A549 (cell line): ENCODE measurements around the gene EIF2S3. TPM values are rescaled to one million over a fixed set of nuclear protein-coding genes. Genes with fewer than 3 reads are reported as not detected.

Experiments
- ATAC-seq, 2 experiments: fragments of 200-7000 bp in 1 of 2; fragments of >200 bp in 1 of 2; cut with Nextera tagmentation in 1 of 2; cut with Tn5 transposase in 1 of 2; 3 replicates each; pipeline versions ENCODE4 v1.8.0 to v1.9.1; 2018 to 2020; ENCODE audit warnings: mild to moderate bottlenecking in 1 of 2, moderate library complexity in 1 of 2
- CTCF ChIA-PET: fragments of 300-600 bp; sonication (Branson Sonifier 250); formaldehyde crosslinking; extraction: SDS; loops from one replicate; lab custom pipeline; 2021; ENCODE audit warnings: antibody characterized with exemption, inconsistent platforms; lab: Yijun Ruan, JAX
- POLR2A ChIA-PET: fragments of 350-600 bp; formaldehyde crosslinking; extraction: SDS; loops from one replicate; lab custom pipeline; 2021; ENCODE audit warnings: antibody characterized with exemption, inconsistent platforms; lab: Yijun Ruan, JAX
- DNase-seq, 2 experiments: peaks; one replicate each; pipeline versions ENCODE4 v3.0.0 to v3.0.0-alpha.2; 2011 to 2016; ENCODE audit warnings: low read depth in 1 of 2, low spot score in 1 of 2
- FAIRE-seq: peaks from 2 replicates; lab custom pipeline; 2011; peaks lifted over from hg19 to GRCh38; lab: Jason Lieb, UNC
- H3K27ac ChIP-seq, 2 experiments: fragments of >200 bp; sonication (Bioruptor Twin); formaldehyde crosslinking; 3 replicates each; pipeline ENCODE4 v1.5.1; 2016 to 2017
- H3K4me1 ChIP-seq: fragments of >200 bp; sonication (Bioruptor Twin); formaldehyde crosslinking; 3 replicates; pipeline ENCODE4 v1.6.1; 2016
- H3K4me2 ChIP-seq: fragments of >200 bp; sonication (Bioruptor Twin); formaldehyde crosslinking; 3 replicates; pipeline ENCODE4 v1.6.1; 2016
- H3K4me3 ChIP-seq: fragments of >200 bp; sonication (Bioruptor Twin); formaldehyde crosslinking; 3 replicates; pipeline ENCODE4 v1.5.1; 2016
- H3K9me3 ChIP-seq: fragments of >200 bp; sonication (Bioruptor Twin); formaldehyde crosslinking; 3 replicates; pipeline ENCODE4 v1.6.1; 2016
- CBX2 ChIP-seq: fragments of 200-600 bp; sonication (generic); IDR thresholded peaks from 2 replicates; pipeline ENCODE4 v1.6.1; 2016; ENCODE audit warnings: low read depth, mild to moderate bottlenecking, borderline replicate concordance
- CBX8 ChIP-seq: fragments of 200-600 bp; sonication (generic); IDR thresholded peaks from 2 replicates; pipeline ENCODE4 v1.6.1; 2016
- CHD2 ChIP-seq: fragments of 150-350 bp; IDR thresholded peaks from 2 replicates; pipeline ENCODE4 v1.6.1; 2014; ENCODE audit warnings: low read length; ENCODE audit not compliant: partially characterized antibody
- ESRRA ChIP-seq: fragments of 150-350 bp; IDR thresholded peaks from 2 replicates; pipeline ENCODE4 v1.6.1; 2014; ENCODE audit warnings: mild to moderate bottlenecking, low read length, borderline replicate concordance
- FOSB ChIP-seq: fragments of 250-450 bp; sonication (Bioruptor Pico); IDR thresholded peaks from 2 replicates; pipeline ENCODE4 v1.5.0; 2020; ENCODE audit warnings: mild to moderate bottlenecking, moderate library complexity
- FOSL2 ChIP-seq, 2 experiments: fragments of 450-650 bp in 1 of 2; fragments of >200 bp in 1 of 2; sonication (Bioruptor Twin) in 1 of 2; formaldehyde crosslinking; IDR thresholded peaks; 2 replicates each; pipeline versions ENCODE4 v1.5.0 to v1.6.1; 2016 to 2020; ENCODE audit warnings: mild to moderate bottlenecking in 1 of 2, moderate library complexity in 1 of 2
- HOXA7 ChIP-seq: fragments of 250-450 bp; sonication (Bioruptor Pico); IDR thresholded peaks from 2 replicates; pipeline ENCODE4 v1.5.0; 2020; ENCODE audit warnings: mild to moderate bottlenecking, moderate library complexity
- HOXB5 ChIP-seq: fragments of 250-450 bp; sonication (Bioruptor Pico); IDR thresholded peaks from 2 replicates; pipeline ENCODE4 v1.5.0; 2020; ENCODE audit warnings: mild to moderate bottlenecking, moderate library complexity
- JUN ChIP-seq, 2 experiments: fragments of >200 bp; sonication (Bioruptor Twin); formaldehyde crosslinking; IDR thresholded peaks; 2 replicates in 1 of 2; 3 replicates in 1 of 2; pipeline ENCODE4 v1.6.1; 2016 to 2017
- KDM1A ChIP-seq: fragments of 200-600 bp; sonication (generic); IDR thresholded peaks from 2 replicates; pipeline ENCODE4 v1.6.1; 2016; ENCODE audit warnings: low read depth, mild to moderate bottlenecking
- MAFK ChIP-seq: fragments of 450-650 bp; IDR thresholded peaks from 2 replicates; pipeline ENCODE4 v1.6.1; 2014; ENCODE audit not compliant: partially characterized antibody
- NR3C1 ChIP-seq: fragments of >200 bp; sonication (Bioruptor Twin); formaldehyde crosslinking; IDR thresholded peaks from 3 replicates; pipeline ENCODE4 v1.6.1; 2017
- POLR2A ChIP-seq: IDR thresholded peaks from 2 replicates; pipeline ENCODE4 v1.6.1; 2012; ENCODE audit warnings: mild to moderate bottlenecking, low read length
- RAD21 ChIP-seq, 2 experiments: fragments of >200 bp in 1 of 2; sonication (Bioruptor Twin) in 1 of 2; formaldehyde crosslinking in 1 of 2; IDR thresholded peaks in 1 of 2; conservative IDR thresholded peaks in 1 of 2; 2 replicates in 1 of 2; 3 replicates in 1 of 2; pipeline ENCODE4 v1.6.1; 2012 to 2018; ENCODE audit warnings: inconsistent platforms in 1 of 2
- RARB ChIP-seq: fragments of 250-450 bp; sonication (Bioruptor Pico); IDR thresholded peaks from 2 replicates; pipeline ENCODE4 v1.8.0; 2021; ENCODE audit warnings: mild to moderate bottlenecking, moderate library complexity
- ZNF302 ChIP-seq: fragments of 250-450 bp; sonication (Bioruptor Pico); IDR thresholded peaks from 2 replicates; pipeline ENCODE4 v1.9.0; 2021; ENCODE audit warnings: inconsistent platforms, mild to moderate bottlenecking, moderate library complexity
- WGBS: methylation state at CpG from one replicate; pipeline ENCODE4 v1.1.6; 2017; ENCODE audit errors: missing lambda C conversion rate; 5-methylcytosine and 5-hydroxymethylcytosine counted together
- polyA plus RNA-seq, 4 experiments: library from polyadenylated mRNA; depleted of rRNA in 3 of 4; stranded (reverse); fragments of >200 nt; fragmentation: RNase III in 1 of 4; extraction: RNeasy Plus Mini Kit Qiagen cat#74134 plus additional on column Dnase treatment in 1 of 4; gene quantifications; 2 replicates in 3 of 4; 3 replicates in 1 of 4; pipeline ENCODE4 v1.2.3, GENCODE V29; 2011 to 2017
- TF ChIP-seq, protein P1 (sequence below): fragments of >200 bp; sonication (Bioruptor Twin); formaldehyde crosslinking; IDR thresholded peaks from 2 replicates; pipeline ENCODE4 v1.6.1; 2016
- TF ChIP-seq, protein P2 (sequence below): fragments of 250-450 bp; sonication (Bioruptor Pico); IDR thresholded peaks from 2 replicates; pipeline ENCODE4 v1.5.0; 2021; ENCODE audit warnings: mild to moderate bottlenecking, moderate library complexity, borderline replicate concordance
- TF ChIP-seq, protein P3 (sequence below): fragments of 150-350 bp; IDR thresholded peaks from 2 replicates; pipeline ENCODE4 v1.6.1; 2014; ENCODE audit warnings: low read depth, mild to moderate bottlenecking, low read length
- TF ChIP-seq, protein P4 (sequence below): fragments of >200 bp; sonication (Bioruptor Twin); formaldehyde crosslinking; IDR thresholded peaks from 3 replicates; pipeline ENCODE4 v1.5.1; 2016

EIF2S3 gene
- polyA plus RNA-seq, 2 of the 4 experiments (the other 2 are of a cell fraction), result 219 to 259 TPM

DNA sequence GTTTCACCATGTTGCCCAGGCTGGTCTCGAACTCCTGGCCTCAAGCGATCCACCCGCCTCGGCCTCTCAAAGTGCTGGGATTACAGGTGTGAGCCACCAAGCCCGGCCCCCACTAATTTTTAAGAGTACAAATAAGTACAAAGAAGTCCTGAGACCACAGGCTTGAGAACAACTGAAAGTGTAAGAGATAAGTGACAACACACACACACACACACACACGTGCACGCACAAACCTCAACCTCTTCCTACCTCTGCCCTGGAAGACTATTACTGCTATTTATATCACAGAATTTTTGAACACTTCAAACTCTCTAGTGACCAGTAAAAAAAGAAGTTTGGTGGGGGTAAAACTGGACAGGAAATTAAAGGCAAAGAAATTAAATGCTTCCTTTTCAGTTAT is 35.3 kb upstream of the EIF2S3 start:
- CTCF ChIA-PET, result interaction anchor here (1.2 kb wide), 1 partner anchor 111 kb away, joined by 3 read pairs; no protein-coding TSS in a partner anchor
- peak; percentile 51 for FAIRE-seq
- no peak for TF ChIP-seq KDM1A
- TF ChIP-seq ESRRA, result no peak
- TF ChIP-seq, protein P1, sequence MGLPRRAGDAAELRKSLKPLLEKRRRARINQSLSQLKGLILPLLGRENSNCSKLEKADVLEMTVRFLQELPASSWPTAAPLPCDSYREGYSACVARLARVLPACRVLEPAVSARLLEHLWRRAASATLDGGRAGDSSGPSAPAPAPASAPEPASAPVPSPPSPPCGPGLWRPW, result no peak
- no peak for TF ChIP-seq RAD21 (conservative IDR thresholded peaks at IDR 0.05 in 1 of 2, IDR thresholded peaks at IDR 0.05 in 1 of 2)
- no peak for TF ChIP-seq JUN (IDR thresholded peaks at IDR 0.05)
- no peak for TF ChIP-seq CBX8
- TF ChIP-seq CHD2, result no peak
- no peak for TF ChIP-seq CBX2
- POLR2A ChIA-PET, result interaction anchor here (1.5 kb wide), 1 partner anchor 34 kb away, joined by 5 read pairs; no protein-coding TSS in a partner anchor
- Histone ChIP-seq H3K9me3 (no peaks in the 10 kb centered on the region), H3K4me1 (peaks cover 43% of the 10 kb centered on the region), H3K27ac (no peak overlapping the region), H3K4me3 (no peak overlapping the region), H3K4me2 (peak overlapping the region; percentile 43; the same call in 2 of the 3 replicates)
- no peak for ATAC-seq
- 97% methylated on average over 7 of the region's 7 CpGs for WGBS
- no peak for DNase-seq

DNA sequence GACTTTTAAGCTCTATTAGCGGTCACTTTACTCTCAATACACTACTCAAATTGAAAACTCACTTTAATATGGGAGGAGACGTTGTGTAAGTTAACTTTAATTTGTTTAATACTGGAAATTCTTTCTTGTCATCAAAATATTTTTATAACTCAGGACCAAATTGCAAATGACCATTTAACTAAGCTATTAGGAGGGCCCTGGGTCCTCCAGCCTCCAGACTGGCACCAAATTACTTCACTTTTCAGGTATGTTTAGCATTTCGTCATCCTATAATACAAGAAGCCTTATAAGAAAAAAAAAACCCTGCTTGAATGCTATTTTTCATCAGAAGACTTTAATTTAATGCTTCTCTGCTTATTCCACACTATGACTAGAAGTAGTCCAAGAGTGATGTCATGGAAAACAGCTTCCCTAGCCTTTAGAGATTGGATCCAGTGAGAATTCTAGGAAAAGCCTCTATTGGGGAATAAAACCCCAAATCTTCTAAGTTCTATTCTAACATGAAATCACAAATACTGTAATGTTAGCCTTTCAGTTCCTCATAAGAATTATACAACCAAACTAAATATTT is 34.4 kb upstream of the EIF2S3 start:
- H3K4me1 ChIP-seq, result peaks cover 33% of the 10 kb centered on the region
- no peaks in the 10 kb centered on the region for H3K9me3 ChIP-seq
- ATAC-seq (no peak), FAIRE-seq (peak; percentile 72), DNase-seq (no peak)
- TF ChIP-seq FOSL2 (IDR thresholded peaks at IDR 0.05) (no peak), FOSL2 (CRISPR knock-in tag; IDR thresholded peaks at IDR 0.05) (no peak), HOXB5 (CRISPR knock-in tag) (no peak), NR3C1 (no peak), ZNF302 (CRISPR knock-in tag) (no peak), HOXA7 (CRISPR knock-in tag) (no peak), RARB (CRISPR knock-in tag) (no peak), KDM1A (no peak), MAFK (no peak), RAD21 (conservative IDR thresholded peaks at IDR 0.05 in 1 of 2, IDR thresholded peaks at IDR 0.05 in 1 of 2) (no peak), FOSB (CRISPR knock-in tag) (no peak), CBX2 (no peak), POLR2A (no peak)
- TF ChIP-seq, protein P2, sequence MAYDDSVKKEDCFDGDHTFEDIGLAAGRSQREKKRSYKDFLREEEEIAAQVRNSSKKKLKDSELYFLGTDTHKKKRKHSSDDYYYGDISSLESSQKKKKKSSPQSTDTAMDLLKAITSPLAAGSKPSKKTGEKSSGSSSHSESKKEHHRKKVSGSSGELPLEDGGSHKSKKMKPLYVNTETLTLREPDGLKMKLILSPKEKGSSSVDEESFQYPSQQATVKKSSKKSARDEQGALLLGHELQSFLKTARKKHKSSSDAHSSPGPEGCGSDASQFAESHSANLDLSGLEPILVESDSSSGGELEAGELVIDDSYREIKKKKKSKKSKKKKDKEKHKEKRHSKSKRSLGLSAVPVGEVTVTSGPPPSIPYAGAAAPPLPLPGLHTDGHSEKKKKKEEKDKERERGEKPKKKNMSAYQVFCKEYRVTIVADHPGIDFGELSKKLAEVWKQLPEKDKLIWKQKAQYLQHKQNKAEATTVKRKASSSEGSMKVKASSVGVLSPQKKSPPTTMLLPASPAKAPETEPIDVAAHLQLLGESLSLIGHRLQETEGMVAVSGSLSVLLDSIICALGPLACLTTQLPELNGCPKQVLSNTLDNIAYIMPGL (CRISPR knock-in tag), result no peak
- TF ChIP-seq, protein P3, sequence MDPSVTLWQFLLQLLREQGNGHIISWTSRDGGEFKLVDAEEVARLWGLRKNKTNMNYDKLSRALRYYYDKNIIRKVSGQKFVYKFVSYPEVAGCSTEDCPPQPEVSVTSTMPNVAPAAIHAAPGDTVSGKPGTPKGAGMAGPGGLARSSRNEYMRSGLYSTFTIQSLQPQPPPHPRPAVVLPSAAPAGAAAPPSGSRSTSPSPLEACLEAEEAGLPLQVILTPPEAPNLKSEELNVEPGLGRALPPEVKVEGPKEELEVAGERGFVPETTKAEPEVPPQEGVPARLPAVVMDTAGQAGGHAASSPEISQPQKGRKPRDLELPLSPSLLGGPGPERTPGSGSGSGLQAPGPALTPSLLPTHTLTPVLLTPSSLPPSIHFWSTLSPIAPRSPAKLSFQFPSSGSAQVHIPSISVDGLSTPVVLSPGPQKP, result no peak
- TF ChIP-seq, protein P4, sequence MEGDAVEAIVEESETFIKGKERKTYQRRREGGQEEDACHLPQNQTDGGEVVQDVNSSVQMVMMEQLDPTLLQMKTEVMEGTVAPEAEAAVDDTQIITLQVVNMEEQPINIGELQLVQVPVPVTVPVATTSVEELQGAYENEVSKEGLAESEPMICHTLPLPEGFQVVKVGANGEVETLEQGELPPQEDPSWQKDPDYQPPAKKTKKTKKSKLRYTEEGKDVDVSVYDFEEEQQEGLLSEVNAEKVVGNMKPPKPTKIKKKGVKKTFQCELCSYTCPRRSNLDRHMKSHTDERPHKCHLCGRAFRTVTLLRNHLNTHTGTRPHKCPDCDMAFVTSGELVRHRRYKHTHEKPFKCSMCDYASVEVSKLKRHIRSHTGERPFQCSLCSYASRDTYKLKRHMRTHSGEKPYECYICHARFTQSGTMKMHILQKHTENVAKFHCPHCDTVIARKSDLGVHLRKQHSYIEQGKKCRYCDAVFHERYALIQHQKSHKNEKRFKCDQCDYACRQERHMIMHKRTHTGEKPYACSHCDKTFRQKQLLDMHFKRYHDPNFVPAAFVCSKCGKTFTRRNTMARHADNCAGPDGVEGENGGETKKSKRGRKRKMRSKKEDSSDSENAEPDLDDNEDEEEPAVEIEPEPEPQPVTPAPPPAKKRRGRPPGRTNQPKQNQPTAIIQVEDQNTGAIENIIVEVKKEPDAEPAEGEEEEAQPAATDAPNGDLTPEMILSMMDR, result no peak
- POLR2A ChIA-PET, result interaction anchor here (0.6 to 1.5 kb wide), 2 partner anchors 33 to 146 kb away, joined by 5 read pairs; no protein-coding TSS in a partner anchor
- no peak overlapping the region for H3K4me3 ChIP-seq
- 90% methylated on average over 3 of the region's 3 CpGs for WGBS
- no peak overlapping the region for H3K27ac ChIP-seq
- CTCF ChIA-PET, result interaction anchor here (0.7 kb wide), 1 partner anchor 185 kb away, joined by 3 read pairs; no protein-coding TSS in a partner anchor
- H3K4me2 ChIP-seq, result peak overlapping the region; percentile 43; the same call in 2 of the 3 replicates
